Measurements from ENCODE around the gene KRTAP5-4. TPM values are rescaled to one million over a fixed set of nuclear protein-coding genes. Genes with fewer than 3 reads are reported as not detected.

The KRTAP5-4 gene
- total RNA-seq, 4 donors from 2014 or later = not detected

DNA sequence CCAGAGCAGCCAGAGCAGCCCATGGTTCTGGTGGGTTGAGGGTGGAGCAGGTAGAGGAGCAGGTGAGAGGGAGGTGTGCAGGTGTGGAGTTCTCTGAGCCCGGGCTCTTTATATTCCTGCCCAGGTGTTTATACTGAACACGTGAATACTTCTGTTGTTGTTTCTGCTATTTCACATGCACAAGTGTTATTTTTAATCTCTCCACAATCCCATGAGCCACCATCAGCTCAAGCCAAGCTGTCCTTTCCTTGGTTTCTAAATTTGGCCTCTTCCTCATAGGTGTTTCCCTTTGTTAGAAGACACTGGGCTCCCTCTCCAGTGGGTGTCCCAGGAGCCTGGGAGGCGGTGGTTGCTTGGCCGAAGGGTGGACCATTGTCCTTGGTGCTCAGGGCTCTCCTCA is 13.6 kb downstream of the KRTAP5-4 start, which contains the start of gene KRTAP5-3:
KRTAP5-3 (minus strand) TSS at position 101 of the 400 bp plus-strand sequence; CDS start at position 23, 78 bp downstream.
- TF ChIP-seq, protein P1, sequence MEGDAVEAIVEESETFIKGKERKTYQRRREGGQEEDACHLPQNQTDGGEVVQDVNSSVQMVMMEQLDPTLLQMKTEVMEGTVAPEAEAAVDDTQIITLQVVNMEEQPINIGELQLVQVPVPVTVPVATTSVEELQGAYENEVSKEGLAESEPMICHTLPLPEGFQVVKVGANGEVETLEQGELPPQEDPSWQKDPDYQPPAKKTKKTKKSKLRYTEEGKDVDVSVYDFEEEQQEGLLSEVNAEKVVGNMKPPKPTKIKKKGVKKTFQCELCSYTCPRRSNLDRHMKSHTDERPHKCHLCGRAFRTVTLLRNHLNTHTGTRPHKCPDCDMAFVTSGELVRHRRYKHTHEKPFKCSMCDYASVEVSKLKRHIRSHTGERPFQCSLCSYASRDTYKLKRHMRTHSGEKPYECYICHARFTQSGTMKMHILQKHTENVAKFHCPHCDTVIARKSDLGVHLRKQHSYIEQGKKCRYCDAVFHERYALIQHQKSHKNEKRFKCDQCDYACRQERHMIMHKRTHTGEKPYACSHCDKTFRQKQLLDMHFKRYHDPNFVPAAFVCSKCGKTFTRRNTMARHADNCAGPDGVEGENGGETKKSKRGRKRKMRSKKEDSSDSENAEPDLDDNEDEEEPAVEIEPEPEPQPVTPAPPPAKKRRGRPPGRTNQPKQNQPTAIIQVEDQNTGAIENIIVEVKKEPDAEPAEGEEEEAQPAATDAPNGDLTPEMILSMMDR (IDR thresholded peaks at IDR 0.05; ENCODE audit: low read depth) = no peak

DNA sequence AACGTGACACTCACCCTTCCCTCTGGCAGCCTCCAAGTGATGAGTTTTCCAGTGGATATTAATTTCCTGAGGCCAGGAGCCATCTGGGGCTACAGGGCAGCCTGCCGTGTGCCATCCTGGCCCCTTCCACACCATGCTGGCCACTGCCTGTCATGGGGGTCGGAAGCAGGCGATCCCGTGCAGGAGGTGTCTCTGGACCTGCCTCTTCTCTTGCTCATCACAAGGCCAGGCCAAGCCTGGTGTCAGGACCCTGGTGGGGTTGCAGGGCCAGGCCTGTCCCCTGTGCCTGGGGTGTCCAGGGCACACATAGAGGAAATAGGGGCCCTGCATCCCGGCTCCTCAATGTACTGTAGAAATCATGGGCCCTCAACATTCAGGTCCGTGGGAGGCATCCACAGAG is 17.2 kb downstream of the KRTAP5-4 start:
- TF ChIP-seq, protein P1 (IDR thresholded peaks at IDR 0.05; ENCODE audit: low read depth) = no peak

DNA sequence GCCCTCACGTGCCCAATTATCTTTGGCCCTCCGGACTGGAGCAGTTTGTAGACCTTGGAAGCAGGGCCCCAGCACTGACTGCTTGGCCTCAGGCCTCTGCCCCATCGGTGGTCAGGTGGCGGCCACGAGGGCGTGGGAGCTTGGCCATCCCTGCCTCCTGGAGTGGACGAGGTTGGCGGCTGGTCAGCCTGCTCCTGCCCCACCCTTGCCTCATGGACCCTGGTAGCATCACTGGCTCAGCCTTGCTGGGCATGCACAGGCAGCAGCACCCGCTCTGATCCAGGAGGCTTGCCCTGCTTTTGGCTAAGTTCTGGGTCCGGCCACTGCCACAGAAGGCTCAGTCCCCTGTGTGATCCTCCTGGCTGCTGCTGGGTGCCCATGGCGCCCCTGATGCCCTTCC is 17.8 kb downstream of the KRTAP5-4 start:
- TF ChIP-seq, protein P1 (IDR thresholded peaks at IDR 0.05; ENCODE audit: low read depth) = no peak

DNA sequence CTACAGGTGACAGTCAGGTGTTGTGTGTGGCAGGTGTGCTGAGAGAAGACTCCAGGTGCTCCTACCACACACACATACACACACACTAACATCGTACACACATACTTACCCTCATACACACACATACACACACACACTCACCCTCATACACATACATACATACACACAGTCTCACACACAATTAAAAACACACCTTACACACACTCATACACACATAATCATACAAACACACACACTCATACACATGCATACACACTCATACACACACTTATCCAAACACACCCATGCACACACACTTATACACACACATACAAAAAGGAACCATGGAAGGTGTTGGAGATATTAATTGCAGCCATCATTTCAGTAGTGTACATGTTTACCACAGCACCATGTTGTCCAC is 18.3 kb downstream of the KRTAP5-4 start:
- TF ChIP-seq, protein P1 (IDR thresholded peaks at IDR 0.05; ENCODE audit: low read depth) = no peak

DNA sequence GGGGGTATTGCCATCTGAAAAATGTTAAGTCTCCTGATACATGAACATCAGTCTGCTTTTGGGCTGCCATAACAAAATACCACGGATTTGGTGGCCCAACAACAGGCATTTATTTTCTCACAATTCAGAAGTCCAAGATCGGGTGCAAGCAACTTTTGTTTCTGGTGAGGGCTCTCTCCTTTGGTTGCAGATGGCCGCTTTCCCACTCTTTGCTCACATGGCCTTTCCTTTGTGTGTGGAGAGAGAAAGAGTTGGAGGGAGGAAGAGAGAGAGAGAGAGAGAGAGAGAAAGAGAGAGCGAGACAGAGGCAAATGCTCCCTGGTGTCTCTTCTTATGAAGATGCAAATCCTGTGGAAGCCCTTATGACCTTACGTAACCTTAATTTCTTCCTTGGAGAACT is 21.3 kb downstream of the KRTAP5-4 start:
- TF ChIP-seq, protein P1 (IDR thresholded peaks at IDR 0.05; ENCODE audit: low read depth) = no peak

DNA sequence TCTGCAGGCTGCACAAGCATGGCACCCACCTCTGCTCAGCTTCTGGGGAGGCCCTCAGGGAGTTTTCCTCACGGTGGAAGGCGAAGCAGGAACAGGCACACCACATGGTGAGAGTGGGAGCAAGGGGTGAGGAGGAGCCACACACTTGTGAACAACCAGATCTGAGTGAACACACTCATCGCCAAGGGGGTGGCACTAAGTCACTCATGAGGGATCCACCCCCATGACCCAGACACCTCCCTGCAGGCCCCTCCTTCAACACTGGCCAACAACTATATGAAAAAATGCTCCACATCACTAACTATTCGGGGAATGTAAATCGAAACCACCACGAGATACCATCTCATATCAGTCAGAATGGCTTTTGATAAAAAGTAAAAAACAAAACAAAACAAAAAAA is 23.1 kb downstream of the KRTAP5-4 start:
- TF ChIP-seq, protein P1 (IDR thresholded peaks at IDR 0.05; ENCODE audit: low read depth) = no peak

DNA sequence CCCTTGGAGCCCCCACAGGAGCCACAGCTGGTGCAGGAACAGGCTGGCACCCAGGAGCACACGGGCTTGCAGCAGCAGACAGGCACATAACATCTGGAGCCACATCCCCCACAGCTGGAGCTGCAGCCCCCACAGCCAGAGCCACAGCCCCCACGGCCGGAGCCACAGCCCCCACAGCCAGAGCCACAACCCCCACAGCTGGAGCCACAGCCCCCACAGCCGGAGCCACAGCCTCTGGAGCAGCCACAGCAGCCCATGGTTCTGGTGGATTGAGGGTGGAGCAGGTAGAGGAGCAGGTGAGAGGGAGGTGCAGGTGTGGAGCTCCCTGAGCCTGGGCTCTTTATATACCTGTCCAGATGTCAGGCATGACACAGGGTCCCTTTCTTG is 24.0 kb downstream of the KRTAP5-4 start, which contains the start of gene KRTAP5-2:
KRTAP5-2 (minus strand) TSS at position 301 of the 387 bp plus-strand sequence; CDS start at position 257, 44 bp downstream.
- TF ChIP-seq, protein P1 (IDR thresholded peaks at IDR 0.05; ENCODE audit: low read depth) = no peak
